ENCODE data around the gene KCNMB4. TPM values are rescaled to one million over a fixed set of nuclear protein-coding genes. Genes with fewer than 3 reads are reported as not detected.

Gene KCNMB4
- total and polyA plus RNA-seq, 4 donors, result 0.46 to 1.3 (median 0.65) TPM

DNA sequence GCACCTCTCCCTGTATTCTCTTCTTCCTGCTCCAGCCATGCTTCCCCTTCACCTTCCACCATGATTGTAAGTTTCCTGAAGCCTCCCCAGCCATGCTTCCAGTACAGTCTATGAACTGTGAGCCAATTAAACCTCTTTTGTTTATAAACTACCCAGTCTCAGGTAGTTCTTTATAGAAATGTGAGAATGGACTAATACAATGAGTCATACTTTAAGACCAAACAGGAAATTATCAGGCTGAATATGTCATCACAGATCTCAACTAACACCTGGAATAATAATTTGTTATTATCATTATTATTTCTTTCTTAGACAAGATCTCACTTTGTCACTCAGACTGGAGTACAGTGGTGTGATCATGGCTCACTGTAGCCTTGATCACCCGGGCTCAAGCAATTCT, 85.4 kb downstream of the KCNMB4 start:
- no peaks in the 10 kb centered on the region for H3K27me3 ChIP-seq (ENCODE audit: control insufficient read depth in 4 of 4, insufficient read depth in 4 of 4, low read length in 3 of 4)
- no peak overlapping the region for H3K4me3 ChIP-seq (ENCODE audit: low read depth in 1 of 3, low read length in 3 of 3)
- H3K27ac ChIP-seq (ENCODE audit: low read depth in 1 of 2, low read length in 2 of 2), result no peak overlapping the region
- H3K36me3 ChIP-seq (ENCODE audit: control insufficient read depth in 4 of 4, insufficient read depth in 3 of 4, low read depth in 1 of 4, low read length in 3 of 4), result no peaks in the 10 kb centered on the region
- no peak overlapping the region for H3K9ac ChIP-seq (ENCODE audit: low read depth in 1 of 2, low read length in 2 of 2)
- TF ChIP-seq YY1 (IDR thresholded peaks at IDR 0.05) (no peak), RAD21 (IDR thresholded peaks at IDR 0.05) (no peak), FOXA2 (IDR thresholded peaks at IDR 0.05) (no peak), ZBTB33 (IDR thresholded peaks at IDR 0.05) (no peak), HNF4G (IDR thresholded peaks at IDR 0.05) (no peak), FOXA1 (IDR thresholded peaks at IDR 0.05) (no peak), EGR1 (IDR thresholded peaks at IDR 0.05; ENCODE audit: low read depth in 2 of 2) (no peak), SP1 (IDR thresholded peaks at IDR 0.05) (no peak), ATF3 (IDR thresholded peaks at IDR 0.05) (no peak), TAF1 (conservative IDR thresholded peaks at IDR 0.05) (no peak), NR2F2 (IDR thresholded peaks at IDR 0.05) (no peak), CTCF (IDR thresholded peaks at IDR 0.05; ENCODE audit: low read depth, low read length, missing input control) (no peak), HNF4A (conservative IDR thresholded peaks at IDR 0.05) (no peak)
- TF ChIP-seq, protein P1, sequence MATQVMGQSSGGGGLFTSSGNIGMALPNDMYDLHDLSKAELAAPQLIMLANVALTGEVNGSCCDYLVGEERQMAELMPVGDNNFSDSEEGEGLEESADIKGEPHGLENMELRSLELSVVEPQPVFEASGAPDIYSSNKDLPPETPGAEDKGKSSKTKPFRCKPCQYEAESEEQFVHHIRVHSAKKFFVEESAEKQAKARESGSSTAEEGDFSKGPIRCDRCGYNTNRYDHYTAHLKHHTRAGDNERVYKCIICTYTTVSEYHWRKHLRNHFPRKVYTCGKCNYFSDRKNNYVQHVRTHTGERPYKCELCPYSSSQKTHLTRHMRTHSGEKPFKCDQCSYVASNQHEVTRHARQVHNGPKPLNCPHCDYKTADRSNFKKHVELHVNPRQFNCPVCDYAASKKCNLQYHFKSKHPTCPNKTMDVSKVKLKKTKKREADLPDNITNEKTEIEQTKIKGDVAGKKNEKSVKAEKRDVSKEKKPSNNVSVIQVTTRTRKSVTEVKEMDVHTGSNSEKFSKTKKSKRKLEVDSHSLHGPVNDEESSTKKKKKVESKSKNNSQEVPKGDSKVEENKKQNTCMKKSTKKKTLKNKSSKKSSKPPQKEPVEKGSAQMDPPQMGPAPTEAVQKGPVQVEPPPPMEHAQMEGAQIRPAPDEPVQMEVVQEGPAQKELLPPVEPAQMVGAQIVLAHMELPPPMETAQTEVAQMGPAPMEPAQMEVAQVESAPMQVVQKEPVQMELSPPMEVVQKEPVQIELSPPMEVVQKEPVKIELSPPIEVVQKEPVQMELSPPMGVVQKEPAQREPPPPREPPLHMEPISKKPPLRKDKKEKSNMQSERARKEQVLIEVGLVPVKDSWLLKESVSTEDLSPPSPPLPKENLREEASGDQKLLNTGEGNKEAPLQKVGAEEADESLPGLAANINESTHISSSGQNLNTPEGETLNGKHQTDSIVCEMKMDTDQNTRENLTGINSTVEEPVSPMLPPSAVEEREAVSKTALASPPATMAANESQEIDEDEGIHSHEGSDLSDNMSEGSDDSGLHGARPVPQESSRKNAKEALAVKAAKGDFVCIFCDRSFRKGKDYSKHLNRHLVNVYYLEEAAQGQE (IDR thresholded peaks at IDR 0.05), result no peak
- no peak for DNase-seq (ENCODE audit: low spot score)
- peaks cover 0 to 12% (median 2%) of the 10 kb centered on the region in 4 donors for H3K9me3 ChIP-seq (ENCODE audit: control insufficient read depth in 4 of 4, low read length in 3 of 4)
- 78% methylated on average over 1 of the region's 1 CpG for WGBS
- H3K4me1 ChIP-seq (ENCODE audit: control insufficient read depth in 4 of 4, insufficient read depth in 4 of 4, low read length in 3 of 4), result no peaks in the 10 kb centered on the region

- no peaks in the 10 kb centered on the region for H3K27me3 ChIP-seq (ENCODE audit: control insufficient read depth in 4 of 4, insufficient read depth in 4 of 4, low read length in 3 of 4)
- no peaks in the 10 kb centered on the region for H3K36me3 ChIP-seq (ENCODE audit: control insufficient read depth in 4 of 4, insufficient read depth in 3 of 4, low read depth in 1 of 4, low read length in 3 of 4)
- peaks cover 0 to 3% (median 0%) of the 10 kb centered on the region in 4 donors for H3K9me3 ChIP-seq (ENCODE audit: control insufficient read depth in 4 of 4, low read length in 3 of 4)
- no peak overlapping the region for H3K27ac ChIP-seq (ENCODE audit: low read depth in 1 of 2, low read length in 2 of 2)
- TF ChIP-seq SP1 (IDR thresholded peaks at IDR 0.05), result no peak
- TF ChIP-seq HNF4A (conservative IDR thresholded peaks at IDR 0.05), result no peak
- TF ChIP-seq CTCF (IDR thresholded peaks at IDR 0.05; ENCODE audit: low read depth, low read length, missing input control), result no peak
- no peak for TF ChIP-seq GABPA (IDR thresholded peaks at IDR 0.05 in 1 of 2, conservative IDR thresholded peaks at IDR 0.05 in 1 of 2)
- no peak overlapping the region for H3K9ac ChIP-seq (ENCODE audit: low read depth in 1 of 2, low read length in 2 of 2)
- no peaks in the 10 kb centered on the region for H3K4me1 ChIP-seq (ENCODE audit: control insufficient read depth in 4 of 4, insufficient read depth in 4 of 4, low read length in 3 of 4)
- no peak overlapping the region for H3K4me3 ChIP-seq (ENCODE audit: low read depth in 1 of 3, low read length in 3 of 3)
- DNase-seq (ENCODE audit: low spot score), result no peak
These were observed 90.9 kb downstream of the KCNMB4 start for GRCh38 chr12:70456953-70457352.
